ENCODE measurements around the gene DACH1.

DNA sequence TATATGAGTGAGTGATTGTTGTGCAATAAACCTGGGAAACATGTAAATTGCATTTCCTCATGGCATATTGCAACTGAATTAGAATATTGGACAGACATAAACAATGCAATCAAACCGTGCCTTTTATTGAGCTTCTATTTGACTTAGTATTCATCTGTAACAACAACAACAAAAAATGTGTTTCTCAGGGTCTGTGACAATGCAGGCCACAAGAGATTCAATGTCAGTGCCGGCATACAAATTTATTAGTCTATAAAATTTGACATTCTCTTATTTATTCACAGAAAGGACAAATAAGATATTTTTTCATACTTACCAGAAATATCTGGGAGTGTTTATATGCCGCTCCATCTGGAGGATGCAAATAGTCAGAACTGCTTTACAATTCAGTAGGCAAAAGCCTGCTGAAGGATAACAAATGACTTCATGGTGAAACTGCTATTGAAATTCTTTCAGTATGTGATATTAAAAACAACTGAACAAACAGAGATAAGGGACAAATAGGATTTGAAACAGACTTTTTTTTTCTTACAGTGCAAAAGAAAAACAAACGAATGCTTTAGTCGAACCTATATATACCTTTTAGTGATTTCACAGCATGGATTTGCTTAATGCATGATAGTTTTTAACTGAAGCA, 77.2 kb downstream of the DACH1 start:
- TF ChIP-seq EZH2phosphoT487 (IDR thresholded peaks at IDR 0.05; ENCODE audit: low read depth): no peak
- TF ChIP-seq CTCF (IDR thresholded peaks at IDR 0.05; ENCODE audit: low read depth, low read length): no peak
